GM23338 (cell line): ENCODE data around the gene B3GNT3. TPM values are rescaled to one million over a fixed set of nuclear protein-coding genes. Genes with fewer than 3 reads are reported as not detected.

ENCODE experiments used
- ATAC-seq: fragments of 200-7000 bp; cut with Tn5 transposase; 3 replicates; pipeline ENCODE4 v1.9.1; 2020
- DNase-seq: peaks from one replicate; pipeline ENCODE4 v3.0.0-alpha.2; 2015; ENCODE audit warnings: low spot score
- H2AFZ ChIP-seq: fragments of 200-600 bp; sonication (generic); 2 replicates; pipeline ENCODE4 v1.8.0; 2016; ENCODE audit warnings: antibody characterized with exemption, mild to moderate bottlenecking, moderate library complexity
- H3F3A ChIP-seq: fragments of 200-600 bp; sonication (generic); replicated peaks from 2 replicates; pipeline ENCODE4 v1.8.0; 2017; ENCODE audit warnings: antibody characterized with exemption, mixed run types, low read depth
- H3K27ac ChIP-seq: fragments of 200-600 bp; sonication (generic); 2 replicates; pipeline ENCODE4 v1.6.1; 2016; ENCODE audit warnings: low read depth
- H3K27me3 ChIP-seq: fragments of 200-600 bp; sonication (generic); 2 replicates; pipeline ENCODE4 v1.8.0; 2016; ENCODE audit warnings: mild to moderate bottlenecking, mixed run types, moderate library complexity; ENCODE audit not compliant: insufficient read depth
- H3K36me3 ChIP-seq: fragments of 200-600 bp; sonication (generic); 2 replicates; pipeline ENCODE4 v1.8.0; 2016; ENCODE audit warnings: mild to moderate bottlenecking; ENCODE audit not compliant: insufficient read depth
- H3K4me1 ChIP-seq: fragments of 200-600 bp; sonication (generic); 2 replicates; pipeline ENCODE4 v1.8.0; 2016; ENCODE audit warnings: mild to moderate bottlenecking, moderate library complexity; ENCODE audit not compliant: insufficient read depth
- H3K4me2 ChIP-seq: fragments of 200-600 bp; sonication (generic); 2 replicates; pipeline ENCODE4 v1.7.1; 2017; ENCODE audit warnings: mixed run types
- H3K4me3 ChIP-seq: fragments of 200-600 bp; sonication (generic); 2 replicates; pipeline ENCODE4 v1.6.1; 2016; ENCODE audit warnings: mixed run types
- H3K79me2 ChIP-seq: fragments of 200-600 bp; sonication (generic); replicated peaks from 2 replicates; pipeline ENCODE4 v1.8.0; 2017; ENCODE audit warnings: mild to moderate bottlenecking; ENCODE audit not compliant: insufficient read depth
- H3K9me2 ChIP-seq: fragments of 200-600 bp; sonication (generic); 2 replicates; pipeline ENCODE4 v1.8.0; 2017; ENCODE audit not compliant: insufficient read depth
- H4K20me1 ChIP-seq: fragments of 200-600 bp; sonication (generic); replicated peaks from 2 replicates; pipeline ENCODE4 v1.8.0; 2017; ENCODE audit warnings: mild to moderate bottlenecking; ENCODE audit not compliant: insufficient read depth
- H3K27ac Mint-ChIP-seq: 2 replicates; pipeline ENCODE4 v1.8.0; 2020; ENCODE audit warnings: inconsistent platforms, mild to moderate bottlenecking, moderate library complexity, mixed read lengths
- H3K27me3 Mint-ChIP-seq: 3 replicates; pipeline ENCODE4 v1.8.0; 2022; ENCODE audit warnings: low read depth, mild to moderate bottlenecking, moderate library complexity, mixed read lengths, inconsistent platforms; ENCODE audit not compliant: insufficient read depth, poor library complexity
- H3K36me3 Mint-ChIP-seq: 3 replicates; pipeline ENCODE4 v1.8.0; 2021; ENCODE audit warnings: low read depth, mild to moderate bottlenecking, inconsistent platforms, moderate library complexity, mixed read lengths
- H3K4me1 Mint-ChIP-seq: 3 replicates; pipeline ENCODE4 v1.8.0; 2020; ENCODE audit warnings: mild to moderate bottlenecking, inconsistent platforms, mixed read lengths
- H3K4me3 Mint-ChIP-seq: 3 replicates; pipeline ENCODE4 v1.8.0; 2021; ENCODE audit warnings: moderate library complexity, mild to moderate bottlenecking, inconsistent platforms, mixed read lengths
- H3K9me3 Mint-ChIP-seq: 3 replicates; pipeline ENCODE4 v1.8.0; 2020; ENCODE audit warnings: moderate library complexity, mild to moderate bottlenecking, inconsistent platforms, mixed read lengths
- EZH2 ChIP-seq: fragments of 200-600 bp; sonication (generic); IDR thresholded peaks from one replicate; pipeline ENCODE4 v1.8.0; 2017; ENCODE audit warnings: antibody characterized with exemption, mild to moderate bottlenecking, low read depth; ENCODE audit not compliant: unreplicated experiment
- EZH2phosphoT487 ChIP-seq: fragments of 200-600 bp; sonication (generic); IDR thresholded peaks from one replicate; pipeline ENCODE4 v1.8.1; 2018; ENCODE audit warnings: antibody characterized with exemption; ENCODE audit not compliant: unreplicated experiment
- JUNB ChIP-seq: IDR thresholded peaks from one replicate; pipeline ENCODE4 v1.6.1; 2016; ENCODE audit warnings: antibody characterized with exemption; ENCODE audit not compliant: unreplicated experiment
- NANOG ChIP-seq: IDR thresholded peaks from 2 replicates; pipeline ENCODE4 v1.6.1; 2016; ENCODE audit warnings: antibody characterized with exemption, borderline replicate concordance
- POLR2AphosphoS5 ChIP-seq: IDR thresholded peaks from 2 replicates; pipeline ENCODE4 v1.6.1; 2016; ENCODE audit warnings: antibody characterized with exemption, low read depth
- STAT1 ChIP-seq: IDR thresholded peaks from one replicate; pipeline ENCODE4 v1.6.1; 2016; ENCODE audit warnings: antibody characterized with exemption; ENCODE audit not compliant: unreplicated experiment
- ZNF114 ChIP-seq: fragments of 250-450 bp; sonication (Bioruptor Pico); IDR thresholded peaks from 2 replicates; pipeline ENCODE4 v1.5.0; 2020; ENCODE audit warnings: mild to moderate bottlenecking, moderate library complexity
- ZNF331 ChIP-seq: fragments of 250-450 bp; sonication (Bioruptor Pico); IDR thresholded peaks from 2 replicates; pipeline ENCODE4 v1.5.0; 2020; ENCODE audit warnings: low read depth, mild to moderate bottlenecking, moderate library complexity
- polyA plus RNA-seq: library from polyadenylated mRNA; unstranded; fragments of >200 nt; fragmentation: Nextera tagmentation; extraction: Ambion mirVana; gene quantifications from 2 replicates; pipeline ENCODE4 v1.2.1, GENCODE V29; 2016
- total RNA-seq: library from RNA; depleted of rRNA; stranded (reverse); fragments of >200 nt; shearing (Covaris generic); gene quantifications from 2 replicates; pipeline ENCODE4 v1.2.3, GENCODE V29; 2014
- TF ChIP-seq, protein P1 (sequence below), 2 experiments: fragments of 200-600 bp in 1 of 2; sonication (generic) in 1 of 2; conservative IDR thresholded peaks; 2 replicates each; pipeline versions ENCODE4 v1.5.1 to v1.6.1; 2016 to 2017; ENCODE audit warnings: antibody characterized with exemption in 2 of 2, low read depth in 2 of 2, mild to moderate bottlenecking in 2 of 2, moderate library complexity in 1 of 2
- TF ChIP-seq, protein P2 (sequence below): IDR thresholded peaks from 2 replicates; pipeline ENCODE4 v1.6.1; 2016; ENCODE audit warnings: antibody characterized with exemption
- TF ChIP-seq, protein P3 (sequence below): fragments of 250-450 bp; sonication (Bioruptor Pico); IDR thresholded peaks from 2 replicates; pipeline ENCODE4 v1.5.0; 2020; ENCODE audit warnings: mild to moderate bottlenecking, moderate library complexity
- TF ChIP-seq, protein P4 (sequence below): IDR thresholded peaks from one replicate; pipeline ENCODE4 v1.6.1; 2018; ENCODE audit warnings: antibody characterized with exemption; ENCODE audit not compliant: unreplicated experiment

Gene B3GNT3
- total and polyA plus RNA-seq, 2 experiments from 2014 or later, result 0.99 to 1.9 TPM

DNA sequence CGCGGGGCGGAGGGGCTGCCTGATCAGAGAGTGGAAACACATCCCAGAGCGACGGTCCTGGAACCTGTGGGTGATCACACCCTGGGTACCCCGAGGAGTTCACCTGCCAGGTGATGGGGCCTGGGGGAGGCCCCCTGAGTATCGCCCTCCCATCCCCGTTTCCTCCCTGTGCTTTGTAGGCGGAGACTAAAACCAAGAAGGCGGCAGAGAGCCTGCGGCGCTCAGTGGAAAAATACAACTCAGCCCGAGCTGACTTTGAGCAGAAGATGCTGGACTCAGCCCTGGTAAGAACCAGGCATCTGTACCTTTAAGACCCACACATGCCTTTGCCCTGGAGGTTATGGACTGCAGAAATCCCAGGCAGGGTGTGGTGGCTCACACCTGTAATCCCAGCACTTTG, 24.3 kb upstream of the B3GNT3 start:
- DNase-seq (no peak), ATAC-seq (no peak)
- Histone ChIP-seq H3K4me2 (no peak overlapping the region), H3K27ac (no peak overlapping the region), H3K79me2 (no peaks in the 10 kb centered on the region), H3F3A (no peaks in the 10 kb centered on the region), H3K9me2 (no peaks in the 10 kb centered on the region), H4K20me1 (no peaks in the 10 kb centered on the region; the same call in 1 of the 2 replicates), H2AFZ (no peak overlapping the region), H3K27me3 (no peaks in the 10 kb centered on the region), H3K4me3 (no peak overlapping the region), H3K4me1 (no peaks in the 10 kb centered on the region), H3K36me3 (no peaks in the 10 kb centered on the region)
- peaks cover 11% of the 10 kb centered on the region for H3K27me3 Mint-ChIP-seq
- peaks cover 6% of the 10 kb centered on the region for H3K36me3 Mint-ChIP-seq
- peaks cover 3% of the 10 kb centered on the region; the same call in 2 of the 3 replicates for H3K4me1 Mint-ChIP-seq
- H3K4me3 Mint-ChIP-seq, result no peak overlapping the region
- TF ChIP-seq NANOG (no peak), ZNF331 (CRISPR knock-in tag) (no peak), JUNB (no peak), EZH2phosphoT487 (no peak), ZNF114 (CRISPR knock-in tag) (no peak), EZH2 (no peak), POLR2AphosphoS5 (no peak), STAT1 (no peak)
- TF ChIP-seq, protein P1, sequence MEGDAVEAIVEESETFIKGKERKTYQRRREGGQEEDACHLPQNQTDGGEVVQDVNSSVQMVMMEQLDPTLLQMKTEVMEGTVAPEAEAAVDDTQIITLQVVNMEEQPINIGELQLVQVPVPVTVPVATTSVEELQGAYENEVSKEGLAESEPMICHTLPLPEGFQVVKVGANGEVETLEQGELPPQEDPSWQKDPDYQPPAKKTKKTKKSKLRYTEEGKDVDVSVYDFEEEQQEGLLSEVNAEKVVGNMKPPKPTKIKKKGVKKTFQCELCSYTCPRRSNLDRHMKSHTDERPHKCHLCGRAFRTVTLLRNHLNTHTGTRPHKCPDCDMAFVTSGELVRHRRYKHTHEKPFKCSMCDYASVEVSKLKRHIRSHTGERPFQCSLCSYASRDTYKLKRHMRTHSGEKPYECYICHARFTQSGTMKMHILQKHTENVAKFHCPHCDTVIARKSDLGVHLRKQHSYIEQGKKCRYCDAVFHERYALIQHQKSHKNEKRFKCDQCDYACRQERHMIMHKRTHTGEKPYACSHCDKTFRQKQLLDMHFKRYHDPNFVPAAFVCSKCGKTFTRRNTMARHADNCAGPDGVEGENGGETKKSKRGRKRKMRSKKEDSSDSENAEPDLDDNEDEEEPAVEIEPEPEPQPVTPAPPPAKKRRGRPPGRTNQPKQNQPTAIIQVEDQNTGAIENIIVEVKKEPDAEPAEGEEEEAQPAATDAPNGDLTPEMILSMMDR (conservative IDR thresholded peaks at IDR 0.05; ENCODE audit: low read depth in 2 of 2), result no peak
- TF ChIP-seq, protein P2, sequence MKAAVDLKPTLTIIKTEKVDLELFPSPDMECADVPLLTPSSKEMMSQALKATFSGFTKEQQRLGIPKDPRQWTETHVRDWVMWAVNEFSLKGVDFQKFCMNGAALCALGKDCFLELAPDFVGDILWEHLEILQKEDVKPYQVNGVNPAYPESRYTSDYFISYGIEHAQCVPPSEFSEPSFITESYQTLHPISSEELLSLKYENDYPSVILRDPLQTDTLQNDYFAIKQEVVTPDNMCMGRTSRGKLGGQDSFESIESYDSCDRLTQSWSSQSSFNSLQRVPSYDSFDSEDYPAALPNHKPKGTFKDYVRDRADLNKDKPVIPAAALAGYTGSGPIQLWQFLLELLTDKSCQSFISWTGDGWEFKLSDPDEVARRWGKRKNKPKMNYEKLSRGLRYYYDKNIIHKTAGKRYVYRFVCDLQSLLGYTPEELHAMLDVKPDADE, result no peak
- TF ChIP-seq, protein P3, sequence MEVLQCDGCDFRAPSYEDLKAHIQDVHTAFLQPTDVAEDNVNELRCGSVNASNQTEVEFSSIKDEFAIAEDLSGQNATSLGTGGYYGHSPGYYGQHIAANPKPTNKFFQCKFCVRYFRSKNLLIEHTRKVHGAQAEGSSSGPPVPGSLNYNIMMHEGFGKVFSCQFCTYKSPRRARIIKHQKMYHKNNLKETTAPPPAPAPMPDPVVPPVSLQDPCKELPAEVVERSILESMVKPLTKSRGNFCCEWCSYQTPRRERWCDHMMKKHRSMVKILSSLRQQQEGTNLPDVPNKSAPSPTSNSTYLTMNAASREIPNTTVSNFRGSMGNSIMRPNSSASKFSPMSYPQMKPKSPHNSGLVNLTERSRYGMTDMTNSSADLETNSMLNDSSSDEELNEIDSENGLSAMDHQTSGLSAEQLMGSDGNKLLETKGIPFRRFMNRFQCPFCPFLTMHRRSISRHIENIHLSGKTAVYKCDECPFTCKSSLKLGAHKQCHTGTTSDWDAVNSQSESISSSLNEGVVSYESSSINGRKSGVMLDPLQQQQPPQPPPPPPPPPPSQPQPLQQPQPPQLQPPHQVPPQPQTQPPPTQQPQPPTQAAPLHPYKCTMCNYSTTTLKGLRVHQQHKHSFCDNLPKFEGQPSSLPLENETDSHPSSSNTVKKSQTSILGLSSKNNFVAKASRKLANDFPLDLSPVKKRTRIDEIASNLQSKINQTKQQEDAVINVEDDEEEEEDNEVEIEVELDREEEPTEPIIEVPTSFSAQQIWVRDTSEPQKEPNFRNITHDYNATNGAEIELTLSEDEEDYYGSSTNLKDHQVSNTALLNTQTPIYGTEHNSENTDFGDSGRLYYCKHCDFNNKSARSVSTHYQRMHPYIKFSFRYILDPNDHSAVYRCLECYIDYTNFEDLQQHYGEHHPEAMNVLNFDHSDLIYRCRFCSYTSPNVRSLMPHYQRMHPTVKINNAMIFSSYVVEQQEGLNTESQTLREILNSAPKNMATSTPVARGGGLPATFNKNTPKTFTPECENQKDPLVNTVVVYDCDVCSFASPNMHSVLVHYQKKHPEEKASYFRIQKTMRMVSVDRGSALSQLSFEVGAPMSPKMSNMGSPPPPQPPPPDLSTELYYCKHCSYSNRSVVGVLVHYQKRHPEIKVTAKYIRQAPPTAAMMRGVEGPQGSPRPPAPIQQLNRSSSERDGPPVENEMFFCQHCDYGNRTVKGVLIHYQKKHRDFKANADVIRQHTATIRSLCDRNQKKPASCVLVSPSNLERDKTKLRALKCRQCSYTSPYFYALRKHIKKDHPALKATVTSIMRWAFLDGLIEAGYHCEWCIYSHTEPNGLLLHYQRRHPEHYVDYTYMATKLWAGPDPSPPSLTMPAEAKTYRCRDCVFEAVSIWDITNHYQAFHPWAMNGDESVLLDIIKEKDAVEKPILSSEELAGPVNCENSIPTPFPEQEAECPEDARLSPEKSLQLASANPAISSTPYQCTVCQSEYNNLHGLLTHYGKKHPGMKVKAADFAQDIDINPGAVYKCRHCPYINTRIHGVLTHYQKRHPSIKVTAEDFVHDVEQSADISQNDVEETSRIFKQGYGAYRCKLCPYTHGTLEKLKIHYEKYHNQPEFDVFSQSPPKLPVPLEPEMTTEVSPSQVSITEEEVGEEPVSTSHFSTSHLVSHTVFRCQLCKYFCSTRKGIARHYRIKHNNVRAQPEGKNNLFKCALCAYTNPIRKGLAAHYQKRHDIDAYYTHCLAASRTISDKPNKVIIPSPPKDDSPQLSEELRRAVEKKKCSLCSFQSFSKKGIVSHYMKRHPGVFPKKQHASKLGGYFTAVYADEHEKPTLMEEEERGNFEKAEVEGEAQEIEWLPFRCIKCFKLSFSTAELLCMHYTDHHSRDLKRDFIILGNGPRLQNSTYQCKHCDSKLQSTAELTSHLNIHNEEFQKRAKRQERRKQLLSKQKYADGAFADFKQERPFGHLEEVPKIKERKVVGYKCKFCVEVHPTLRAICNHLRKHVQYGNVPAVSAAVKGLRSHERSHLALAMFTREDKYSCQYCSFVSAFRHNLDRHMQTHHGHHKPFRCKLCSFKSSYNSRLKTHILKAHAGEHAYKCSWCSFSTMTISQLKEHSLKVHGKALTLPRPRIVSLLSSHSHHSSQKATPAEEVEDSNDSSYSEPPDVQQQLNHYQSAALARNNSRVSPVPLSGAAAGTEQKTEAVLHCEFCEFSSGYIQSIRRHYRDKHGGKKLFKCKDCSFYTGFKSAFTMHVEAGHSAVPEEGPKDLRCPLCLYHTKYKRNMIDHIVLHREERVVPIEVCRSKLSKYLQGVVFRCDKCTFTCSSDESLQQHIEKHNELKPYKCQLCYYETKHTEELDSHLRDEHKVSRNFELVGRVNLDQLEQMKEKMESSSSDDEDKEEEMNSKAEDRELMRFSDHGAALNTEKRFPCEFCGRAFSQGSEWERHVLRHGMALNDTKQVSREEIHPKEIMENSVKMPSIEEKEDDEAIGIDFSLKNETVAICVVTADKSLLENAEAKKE (CRISPR knock-in tag), result no peak
- TF ChIP-seq, protein P4, sequence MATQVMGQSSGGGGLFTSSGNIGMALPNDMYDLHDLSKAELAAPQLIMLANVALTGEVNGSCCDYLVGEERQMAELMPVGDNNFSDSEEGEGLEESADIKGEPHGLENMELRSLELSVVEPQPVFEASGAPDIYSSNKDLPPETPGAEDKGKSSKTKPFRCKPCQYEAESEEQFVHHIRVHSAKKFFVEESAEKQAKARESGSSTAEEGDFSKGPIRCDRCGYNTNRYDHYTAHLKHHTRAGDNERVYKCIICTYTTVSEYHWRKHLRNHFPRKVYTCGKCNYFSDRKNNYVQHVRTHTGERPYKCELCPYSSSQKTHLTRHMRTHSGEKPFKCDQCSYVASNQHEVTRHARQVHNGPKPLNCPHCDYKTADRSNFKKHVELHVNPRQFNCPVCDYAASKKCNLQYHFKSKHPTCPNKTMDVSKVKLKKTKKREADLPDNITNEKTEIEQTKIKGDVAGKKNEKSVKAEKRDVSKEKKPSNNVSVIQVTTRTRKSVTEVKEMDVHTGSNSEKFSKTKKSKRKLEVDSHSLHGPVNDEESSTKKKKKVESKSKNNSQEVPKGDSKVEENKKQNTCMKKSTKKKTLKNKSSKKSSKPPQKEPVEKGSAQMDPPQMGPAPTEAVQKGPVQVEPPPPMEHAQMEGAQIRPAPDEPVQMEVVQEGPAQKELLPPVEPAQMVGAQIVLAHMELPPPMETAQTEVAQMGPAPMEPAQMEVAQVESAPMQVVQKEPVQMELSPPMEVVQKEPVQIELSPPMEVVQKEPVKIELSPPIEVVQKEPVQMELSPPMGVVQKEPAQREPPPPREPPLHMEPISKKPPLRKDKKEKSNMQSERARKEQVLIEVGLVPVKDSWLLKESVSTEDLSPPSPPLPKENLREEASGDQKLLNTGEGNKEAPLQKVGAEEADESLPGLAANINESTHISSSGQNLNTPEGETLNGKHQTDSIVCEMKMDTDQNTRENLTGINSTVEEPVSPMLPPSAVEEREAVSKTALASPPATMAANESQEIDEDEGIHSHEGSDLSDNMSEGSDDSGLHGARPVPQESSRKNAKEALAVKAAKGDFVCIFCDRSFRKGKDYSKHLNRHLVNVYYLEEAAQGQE, result no peak
- no peak overlapping the region for H3K27ac Mint-ChIP-seq
- H3K9me3 Mint-ChIP-seq, result no peaks in the 10 kb centered on the region
